ENCODE data around the gene SQSTM1. TPM values are rescaled to one million over a fixed set of nuclear protein-coding genes. Genes with fewer than 3 reads are reported as not detected.

The SQSTM1 gene
- total and polyA plus RNA-seq, 2 of the 8 experiments (the other 6 are each of a cell fraction or from before 2014, with no cell fraction given): 78.6 to 110 TPM

DNA sequence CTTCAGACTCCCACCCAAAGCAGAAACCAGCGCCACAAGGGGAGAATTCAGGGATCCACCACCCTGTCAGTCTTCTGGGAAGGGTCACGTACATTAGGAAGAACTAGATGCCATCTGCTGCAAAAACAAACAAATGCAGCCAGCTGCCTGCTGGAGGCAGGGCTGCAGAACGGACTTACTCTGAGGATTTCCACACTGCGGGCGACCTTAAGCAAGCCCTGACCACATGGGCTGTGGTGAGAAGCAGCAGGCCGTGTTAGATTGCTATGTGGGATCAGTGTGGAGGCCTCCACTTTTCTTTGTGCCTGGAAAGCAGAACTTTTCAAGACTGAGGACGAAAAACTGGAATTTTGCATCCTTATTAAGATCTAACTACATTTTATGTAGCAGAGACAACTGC is 40.3 kb upstream of the SQSTM1 start (continued):
- TF ChIP-seq SIN3A (conservative IDR thresholded peaks at IDR 0.05 in 1 of 2, IDR thresholded peaks at IDR 0.05 in 1 of 2; ENCODE audit: low read depth in 1 of 2, low read length in 2 of 2) (no peak), CHD1 (IDR thresholded peaks at IDR 0.05; ENCODE audit: low read depth, low read length) (no peak), CEBPB (IDR thresholded peaks at IDR 0.05; ENCODE audit: low read depth, low read length) (no peak), FOSL1 (IDR thresholded peaks at IDR 0.05; ENCODE audit: insufficient read depth, low read depth, low read length) (no peak), SIX5 (IDR thresholded peaks at IDR 0.05; ENCODE audit: low read depth, low read length) (no peak)
- TF ChIP-seq, protein P1, sequence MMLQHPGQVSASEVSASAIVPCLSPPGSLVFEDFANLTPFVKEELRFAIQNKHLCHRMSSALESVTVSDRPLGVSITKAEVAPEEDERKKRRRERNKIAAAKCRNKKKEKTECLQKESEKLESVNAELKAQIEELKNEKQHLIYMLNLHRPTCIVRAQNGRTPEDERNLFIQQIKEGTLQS (IDR thresholded peaks at IDR 0.05; ENCODE audit: insufficient read depth, low read depth, low read length): no peak

Data from H1 (cell line).